ENCODE measurements around the gene MUC12.
"Not testable (repeated sequence)": the region's sequence is repeated elsewhere in the genome, so short reads cannot be mapped to it uniquely, and the experiment has no call there.

DNA sequence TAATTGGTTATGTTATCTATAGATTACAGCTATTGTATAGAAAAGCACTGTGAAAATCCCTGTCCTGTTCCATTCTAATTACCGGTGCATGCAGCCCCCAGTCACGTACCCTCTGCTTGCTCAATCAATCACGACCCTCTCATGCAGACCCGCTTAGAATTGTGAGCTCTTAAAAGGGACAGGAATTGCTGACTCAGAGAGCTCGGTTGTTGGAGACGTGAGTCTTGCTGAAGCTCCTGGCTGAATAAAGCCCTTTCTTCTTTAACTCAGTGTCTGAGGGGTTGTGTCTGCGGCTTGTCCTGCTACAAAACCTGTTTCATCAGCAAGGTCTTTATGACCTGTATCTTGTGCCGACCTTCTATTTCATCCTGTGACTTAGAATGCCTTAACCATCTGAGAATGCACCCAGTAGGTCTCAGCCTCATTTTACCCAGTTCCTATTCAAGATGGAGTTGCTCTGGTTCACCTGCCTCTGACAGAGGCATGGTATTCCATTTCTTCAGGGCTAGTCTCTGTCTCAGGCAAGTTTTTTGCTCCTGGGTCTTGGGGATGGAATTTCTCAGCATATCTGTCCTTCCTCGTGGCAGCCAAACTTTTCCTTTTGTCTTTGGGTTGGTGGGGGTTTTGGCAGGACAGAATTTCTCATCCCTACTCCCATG, 49.5 kb upstream of the MUC12 start:
- TF ChIP-seq, protein P1, sequence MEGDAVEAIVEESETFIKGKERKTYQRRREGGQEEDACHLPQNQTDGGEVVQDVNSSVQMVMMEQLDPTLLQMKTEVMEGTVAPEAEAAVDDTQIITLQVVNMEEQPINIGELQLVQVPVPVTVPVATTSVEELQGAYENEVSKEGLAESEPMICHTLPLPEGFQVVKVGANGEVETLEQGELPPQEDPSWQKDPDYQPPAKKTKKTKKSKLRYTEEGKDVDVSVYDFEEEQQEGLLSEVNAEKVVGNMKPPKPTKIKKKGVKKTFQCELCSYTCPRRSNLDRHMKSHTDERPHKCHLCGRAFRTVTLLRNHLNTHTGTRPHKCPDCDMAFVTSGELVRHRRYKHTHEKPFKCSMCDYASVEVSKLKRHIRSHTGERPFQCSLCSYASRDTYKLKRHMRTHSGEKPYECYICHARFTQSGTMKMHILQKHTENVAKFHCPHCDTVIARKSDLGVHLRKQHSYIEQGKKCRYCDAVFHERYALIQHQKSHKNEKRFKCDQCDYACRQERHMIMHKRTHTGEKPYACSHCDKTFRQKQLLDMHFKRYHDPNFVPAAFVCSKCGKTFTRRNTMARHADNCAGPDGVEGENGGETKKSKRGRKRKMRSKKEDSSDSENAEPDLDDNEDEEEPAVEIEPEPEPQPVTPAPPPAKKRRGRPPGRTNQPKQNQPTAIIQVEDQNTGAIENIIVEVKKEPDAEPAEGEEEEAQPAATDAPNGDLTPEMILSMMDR (IDR thresholded peaks at IDR 0.05), result not testable (repeated sequence)
- TF ChIP-seq EP300, POLR2AphosphoS5 (IDR thresholded peaks at IDR 0.05): not testable (repeated sequence)

Data from gastroesophageal sphincter (tissue), 3 donors.